ENCODE data around the gene GRB7. TPM values are rescaled to one million over a fixed set of nuclear protein-coding genes. Genes with fewer than 3 reads are reported as not detected.
"Not testable (repeated sequence)": the region's sequence is repeated elsewhere in the genome, so short reads cannot be mapped to it uniquely, and the experiment has no call there.

The GRB7 gene
- total and polyA plus RNA-seq, 5 donors from 2014 or later: not detected

GRCh38 chr17:39764171-39764570, 26.4 kb downstream of the GRB7 start:
- not testable (repeated sequence) for ATAC-seq (ENCODE audit: low read depth in 2 of 2); H3K4me3 Mint-ChIP-seq; H3K27ac ChIP-seq (ENCODE audit: insufficient read depth, low read length, poor library complexity, severe bottlenecking); H3K27me3 Mint-ChIP-seq; H3K9me3 Mint-ChIP-seq; H3K27me3 ChIP-seq (ENCODE audit: control insufficient read depth, insufficient read depth, low read length); H3K4me3 ChIP-seq (ENCODE audit: low read depth, low read length); H3K9me3 ChIP-seq (ENCODE audit: control insufficient read depth in 2 of 2, low read length in 2 of 2); DNase-seq
- H3K4me1 ChIP-seq (ENCODE audit: control insufficient read depth, insufficient read depth, low read length, poor library complexity, severe bottlenecking): peaks cover 30% of the 10 kb centered on the region
- H3K36me3 ChIP-seq (ENCODE audit: control insufficient read depth, insufficient read depth, low read length): peaks cover 68% of the 10 kb centered on the region
- H3K36me3 Mint-ChIP-seq: peaks cover 50% of the 10 kb centered on the region
- peaks cover 16 to 65% (median 54%) of the 10 kb centered on the region in 4 donors for H3K4me1 Mint-ChIP-seq
- peak overlapping the region in 1 of 3 donors; percentile 84 for H3K27ac Mint-ChIP-seq

DNA sequence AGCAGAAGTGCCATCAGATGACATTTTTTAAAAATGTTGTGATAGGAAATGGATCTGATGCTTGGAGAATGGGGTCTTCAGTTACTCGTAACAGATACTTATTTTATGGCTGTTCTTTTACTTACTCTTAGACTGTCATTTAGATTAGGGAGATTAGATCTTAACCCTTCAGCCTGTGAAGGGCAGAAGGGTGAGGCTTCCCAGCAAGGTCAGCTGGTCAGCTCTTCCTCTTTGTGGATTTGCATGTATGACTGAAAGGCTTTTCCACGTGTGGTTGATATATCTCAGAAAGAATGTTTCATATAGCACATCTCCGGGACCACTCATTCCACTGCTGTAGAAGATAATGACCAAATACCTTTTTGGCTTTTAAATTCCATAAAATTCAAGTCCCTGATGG, 27.4 kb downstream of the GRB7 start:
- H3K36me3 ChIP-seq (ENCODE audit: control insufficient read depth, insufficient read depth, low read length): peaks cover 70% of the 10 kb centered on the region
- H3K9me3 ChIP-seq (ENCODE audit: control insufficient read depth in 2 of 2, low read length in 2 of 2): no peaks in the 10 kb centered on the region
- ATAC-seq (ENCODE audit: low read depth in 2 of 2) (no peak), DNase-seq (no peak)
- Mint-ChIP-seq H3K36me3 (peaks cover 50% of the 10 kb centered on the region), H3K27ac (peak overlapping the region in 2 of 3 donors; percentile 81 to 84), H3K4me1 (peaks cover 21 to 67% (median 59%) of the 10 kb centered on the region in 4 donors), H3K9me3 (peaks cover 0 to 2% (median 0%) of the 10 kb centered on the region in 7 donors), H3K27me3 (peaks cover 4% of the 10 kb centered on the region), H3K4me3 (peak overlapping the region in 1 of 4 donors; percentile 48)
- no peak overlapping the region for H3K4me3 ChIP-seq (ENCODE audit: low read depth, low read length)
- H3K4me1 ChIP-seq (ENCODE audit: control insufficient read depth, insufficient read depth, low read length, poor library complexity, severe bottlenecking): peaks cover 40% of the 10 kb centered on the region
- H3K27me3 ChIP-seq (ENCODE audit: control insufficient read depth, insufficient read depth, low read length): no peaks in the 10 kb centered on the region
- H3K27ac ChIP-seq (ENCODE audit: insufficient read depth, low read length, poor library complexity, severe bottlenecking): no peak overlapping the region

DNA sequence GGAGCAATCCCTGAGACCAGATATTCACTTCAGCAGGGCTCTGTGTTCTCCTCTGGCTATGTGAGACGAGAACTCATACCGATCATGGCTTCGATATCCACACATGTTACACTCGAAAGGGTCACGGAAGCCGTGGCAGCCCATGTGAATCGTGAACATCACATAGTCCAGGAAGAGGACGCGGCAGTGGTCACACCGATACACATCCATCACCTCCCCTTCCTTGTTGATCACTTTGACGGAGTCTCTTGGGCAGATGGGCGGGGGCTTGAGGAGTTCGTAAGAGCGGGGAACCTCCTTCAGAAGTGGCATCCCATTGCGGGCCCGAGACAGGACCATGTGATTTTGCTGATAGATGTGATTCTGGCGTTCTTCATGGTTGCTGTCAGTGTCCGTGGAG, 28.0 kb downstream of the GRB7 start:
- Histone ChIP-seq H3K4me3 (ENCODE audit: low read depth, low read length) (no peak overlapping the region), H3K27me3 (ENCODE audit: control insufficient read depth, insufficient read depth, low read length) (no peaks in the 10 kb centered on the region), H3K27ac (ENCODE audit: insufficient read depth, low read length, poor library complexity, severe bottlenecking) (no peak overlapping the region), H3K4me1 (ENCODE audit: control insufficient read depth, insufficient read depth, low read length, poor library complexity, severe bottlenecking) (peaks cover 45% of the 10 kb centered on the region), H3K9me3 (ENCODE audit: control insufficient read depth in 2 of 2, low read length in 2 of 2) (no peaks in the 10 kb centered on the region), H3K36me3 (ENCODE audit: control insufficient read depth, insufficient read depth, low read length) (peaks cover 69% of the 10 kb centered on the region)
- Mint-ChIP-seq H3K27ac (peak overlapping the region in 2 of 3 donors; percentile 81 to 99), H3K4me1 (peaks cover 23 to 72% (median 64%) of the 10 kb centered on the region in 4 donors), H3K9me3 (peaks cover 0 to 2% (median 0%) of the 10 kb centered on the region in 7 donors), H3K36me3 (peaks cover 50% of the 10 kb centered on the region), H3K27me3 (peaks cover 4% of the 10 kb centered on the region), H3K4me3 (peak overlapping the region in 2 of 4 donors; percentile 11 to 14)
- ATAC-seq (ENCODE audit: low read depth in 2 of 2): no peak
- no peak for DNase-seq

DNA sequence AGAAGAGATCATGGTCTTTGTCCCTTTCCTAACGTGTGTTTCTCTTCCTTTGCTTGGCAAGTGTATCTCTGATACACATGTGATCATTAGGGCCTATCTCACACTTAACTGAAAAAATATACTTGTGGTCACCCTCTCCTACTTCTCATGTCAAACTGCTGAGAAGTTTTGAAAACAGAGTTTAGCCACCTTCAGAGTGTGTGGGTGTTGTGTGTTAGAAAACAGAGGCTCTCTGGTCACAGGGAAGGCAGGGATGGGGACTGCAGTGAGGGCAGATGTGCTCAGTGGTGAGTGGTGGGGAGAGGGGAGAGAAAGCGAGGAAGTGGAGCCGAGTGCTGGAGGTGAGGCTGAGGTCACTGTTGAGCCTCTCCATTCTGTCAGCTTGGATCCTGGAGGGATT, 29.4 kb downstream of the GRB7 start:
- H3K27me3 Mint-ChIP-seq: peaks cover 4% of the 10 kb centered on the region
- ATAC-seq (ENCODE audit: low read depth in 2 of 2) (no peak), DNase-seq (no peak)
- H3K36me3 Mint-ChIP-seq: peaks cover 58% of the 10 kb centered on the region
- H3K36me3 ChIP-seq (ENCODE audit: control insufficient read depth, insufficient read depth, low read length): peaks cover 59% of the 10 kb centered on the region
- H3K4me1 Mint-ChIP-seq: peaks cover 34 to 82% (median 74%) of the 10 kb centered on the region in 4 donors
- peak overlapping the region; percentile 48 to 69 (median 57) for H3K4me3 Mint-ChIP-seq
- H3K4me3 ChIP-seq (ENCODE audit: low read depth, low read length): peak overlapping the region; percentile 33
- H3K9me3 ChIP-seq (ENCODE audit: control insufficient read depth in 2 of 2, low read length in 2 of 2): no peaks in the 10 kb centered on the region
- peaks cover 0 to 2% (median 0%) of the 10 kb centered on the region in 7 donors for H3K9me3 Mint-ChIP-seq
- H3K27ac ChIP-seq (ENCODE audit: insufficient read depth, low read length, poor library complexity, severe bottlenecking): peak overlapping the region; percentile 86
- peak overlapping the region; percentile 95 to 99 (median 99) for H3K27ac Mint-ChIP-seq
- H3K27me3 ChIP-seq (ENCODE audit: control insufficient read depth, insufficient read depth, low read length): no peaks in the 10 kb centered on the region
- H3K4me1 ChIP-seq (ENCODE audit: control insufficient read depth, insufficient read depth, low read length, poor library complexity, severe bottlenecking): peaks cover 59% of the 10 kb centered on the region

GRCh38 chr17:39769974-39770587, 32.3 kb downstream of the GRB7 start:
- Mint-ChIP-seq H3K27me3 (no peaks in the 10 kb centered on the region), H3K27ac (peak overlapping the region; percentile 95 to 99 (median 99)), H3K4me1 (peaks cover 45 to 100% (median 88%) of the 10 kb centered on the region in 4 donors), H3K4me3 (peak overlapping the region; percentile 66 to 93 (median 86)), H3K36me3 (peaks cover 58% of the 10 kb centered on the region), H3K9me3 (peaks cover 0 to 3% (median 0%) of the 10 kb centered on the region in 7 donors)
- H3K4me1 ChIP-seq (ENCODE audit: control insufficient read depth, insufficient read depth, low read length, poor library complexity, severe bottlenecking): peaks cover 89% of the 10 kb centered on the region
- H3K4me3 ChIP-seq (ENCODE audit: low read depth, low read length): peak overlapping the region; percentile 49
- H3K27ac ChIP-seq (ENCODE audit: insufficient read depth, low read length, poor library complexity, severe bottlenecking): peak overlapping the region; percentile 86
- no peaks in the 10 kb centered on the region for H3K9me3 ChIP-seq (ENCODE audit: control insufficient read depth in 2 of 2, low read length in 2 of 2)
- H3K36me3 ChIP-seq (ENCODE audit: control insufficient read depth, insufficient read depth, low read length): peaks cover 41% of the 10 kb centered on the region
- peak; percentile 90 to 91 for ATAC-seq (ENCODE audit: low read depth in 2 of 2)
- DNase-seq: peak; percentile 48 to 91 (median 69)
- no peaks in the 10 kb centered on the region for H3K27me3 ChIP-seq (ENCODE audit: control insufficient read depth, insufficient read depth, low read length)

DNA sequence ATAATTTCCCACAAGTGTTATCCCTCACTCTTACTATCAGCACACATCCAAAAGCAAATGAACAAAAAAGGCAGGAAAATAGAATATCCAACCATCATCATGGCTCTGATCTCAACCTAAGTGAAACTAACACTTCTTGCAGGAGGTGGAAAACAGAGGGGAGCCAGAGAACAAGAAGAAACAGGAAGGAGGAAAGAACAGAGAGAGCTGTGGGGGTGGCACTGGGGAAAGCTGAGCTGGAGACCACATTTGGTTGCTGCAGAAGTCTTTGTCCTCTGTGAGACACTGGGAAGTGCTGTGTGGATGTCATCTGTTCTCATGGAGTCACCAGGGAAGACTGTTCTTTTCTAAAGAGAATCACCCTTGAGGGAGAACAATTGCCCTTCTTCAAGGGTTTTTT, 34.7 kb downstream of the GRB7 start:
- Histone ChIP-seq H3K27ac (ENCODE audit: insufficient read depth, low read length, poor library complexity, severe bottlenecking) (peak overlapping the region; percentile 86), H3K27me3 (ENCODE audit: control insufficient read depth, insufficient read depth, low read length) (no peaks in the 10 kb centered on the region), H3K36me3 (ENCODE audit: control insufficient read depth, insufficient read depth, low read length) (peaks cover 22% of the 10 kb centered on the region), H3K4me3 (ENCODE audit: low read depth, low read length) (peak overlapping the region; percentile 93), H3K9me3 (ENCODE audit: control insufficient read depth in 2 of 2, low read length in 2 of 2) (no peaks in the 10 kb centered on the region), H3K4me1 (ENCODE audit: control insufficient read depth, insufficient read depth, low read length, poor library complexity, severe bottlenecking) (peaks cover 80% of the 10 kb centered on the region)
- Mint-ChIP-seq H3K27ac (peak overlapping the region; percentile 95 to 99 (median 99)), H3K36me3 (peaks cover 47% of the 10 kb centered on the region), H3K27me3 (no peaks in the 10 kb centered on the region), H3K9me3 (peaks cover 0 to 3% (median 0%) of the 10 kb centered on the region in 7 donors), H3K4me1 (peaks cover 39 to 97% (median 76%) of the 10 kb centered on the region in 4 donors), H3K4me3 (peak overlapping the region; percentile 83 to 100 (median 92))
- no peak for ATAC-seq (ENCODE audit: low read depth in 2 of 2)
- no peak for DNase-seq

DNA sequence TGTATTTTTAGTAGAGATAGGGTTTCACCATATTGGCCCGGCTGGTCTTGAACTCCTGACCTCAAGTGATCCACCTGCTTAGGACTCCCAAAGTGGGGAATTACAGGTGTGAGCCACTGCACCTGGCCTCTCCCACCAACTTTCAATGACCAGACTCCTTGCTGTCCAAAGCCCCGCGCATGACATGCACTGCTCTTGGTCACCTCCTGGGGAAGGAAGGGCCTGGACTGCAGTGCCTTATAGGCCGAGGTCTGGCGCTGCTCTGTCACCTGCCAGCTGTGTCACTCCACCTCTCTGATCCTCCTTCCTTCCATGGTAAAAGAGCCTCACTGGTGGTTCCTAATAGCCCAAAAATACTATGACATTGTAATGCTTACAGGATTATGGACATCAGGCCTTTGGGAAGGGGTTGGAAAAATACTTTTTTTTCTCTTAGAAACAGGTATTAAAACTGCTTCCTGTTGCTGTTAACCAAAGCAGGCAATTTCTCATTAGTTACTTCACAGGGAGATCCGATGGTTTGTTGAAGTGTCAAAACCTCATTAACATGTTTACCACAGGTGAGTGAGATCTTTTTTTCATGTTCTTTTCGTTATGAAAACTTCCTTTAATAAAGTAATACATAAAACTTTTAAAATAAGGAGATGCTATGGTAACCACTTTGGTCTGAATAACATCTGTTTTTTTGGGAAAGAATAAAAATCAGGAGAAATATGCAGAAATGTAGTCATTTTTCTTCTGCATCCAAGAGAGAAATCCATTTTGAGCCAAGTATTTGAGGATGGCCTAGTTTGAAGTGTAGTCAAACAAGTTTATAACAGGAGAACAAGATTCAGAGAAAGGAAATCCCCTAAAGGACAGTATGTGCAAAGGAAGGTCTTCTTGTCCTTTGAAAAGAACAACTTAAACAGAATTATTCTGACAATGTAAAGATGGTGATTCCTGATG, 35.5 kb downstream of the GRB7 start:
- no peak for ATAC-seq (ENCODE audit: low read depth in 2 of 2)
- H3K27ac Mint-ChIP-seq: peak overlapping the region; percentile 95 to 99 (median 99)
- DNase-seq: peak in 2 of 3 donors; percentile 47 to 64
- H3K4me3 Mint-ChIP-seq: peak overlapping the region; percentile 83 to 100 (median 92)
- Histone ChIP-seq H3K27ac (ENCODE audit: insufficient read depth, low read length, poor library complexity, severe bottlenecking) (peak overlapping the region; percentile 86), H3K9me3 (ENCODE audit: control insufficient read depth in 2 of 2, low read length in 2 of 2) (no peaks in the 10 kb centered on the region), H3K4me1 (ENCODE audit: control insufficient read depth, insufficient read depth, low read length, poor library complexity, severe bottlenecking) (peaks cover 74% of the 10 kb centered on the region), H3K27me3 (ENCODE audit: control insufficient read depth, insufficient read depth, low read length) (no peaks in the 10 kb centered on the region), H3K36me3 (ENCODE audit: control insufficient read depth, insufficient read depth, low read length) (peaks cover 18% of the 10 kb centered on the region), H3K4me3 (ENCODE audit: low read depth, low read length) (peak overlapping the region; percentile 93)
- no peaks in the 10 kb centered on the region for H3K27me3 Mint-ChIP-seq
- peaks cover 46% of the 10 kb centered on the region for H3K36me3 Mint-ChIP-seq
- peaks cover 37 to 96% (median 75%) of the 10 kb centered on the region in 4 donors for H3K4me1 Mint-ChIP-seq
- peaks cover 0 to 3% (median 0%) of the 10 kb centered on the region in 7 donors for H3K9me3 Mint-ChIP-seq

Measured in CD4-positive, CD25-positive, alpha-beta regulatory T cell (primary cell).